GM12873 (cell line): ENCODE measurements around the gene OXA1L.

Source experiments
- TF ChIP-seq, protein P1 (sequence below): IDR thresholded peaks from 2 replicates; pipeline ENCODE4 v1.5.1; 2012; ENCODE audit warnings: low read depth, mild to moderate bottlenecking, moderate library complexity, low read length, control low read depth; ENCODE audit not compliant: insufficient read depth; ENCODE audit errors: missing control alignments

Gene OXA1L

DNA sequence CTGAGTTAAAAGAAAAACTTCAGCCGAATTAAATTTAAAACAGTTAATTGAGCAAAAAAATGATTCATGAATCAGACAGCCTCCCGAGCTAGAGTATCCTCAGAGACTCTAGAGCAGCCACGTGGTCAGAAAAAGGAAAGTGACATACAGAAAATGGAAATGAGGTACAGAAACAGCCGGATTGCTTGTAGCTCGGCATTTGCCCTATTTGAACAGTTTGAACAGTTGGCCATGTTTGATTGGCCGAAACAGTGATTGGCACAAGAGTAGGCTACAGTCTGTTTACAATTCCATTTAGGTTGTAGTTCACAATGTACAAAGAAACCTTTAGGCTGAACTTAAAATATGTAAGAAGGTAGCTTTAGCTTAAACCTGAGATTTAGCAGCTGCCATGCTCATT lies 12.9 kb upstream of the OXA1L start:
- TF ChIP-seq, protein P1, sequence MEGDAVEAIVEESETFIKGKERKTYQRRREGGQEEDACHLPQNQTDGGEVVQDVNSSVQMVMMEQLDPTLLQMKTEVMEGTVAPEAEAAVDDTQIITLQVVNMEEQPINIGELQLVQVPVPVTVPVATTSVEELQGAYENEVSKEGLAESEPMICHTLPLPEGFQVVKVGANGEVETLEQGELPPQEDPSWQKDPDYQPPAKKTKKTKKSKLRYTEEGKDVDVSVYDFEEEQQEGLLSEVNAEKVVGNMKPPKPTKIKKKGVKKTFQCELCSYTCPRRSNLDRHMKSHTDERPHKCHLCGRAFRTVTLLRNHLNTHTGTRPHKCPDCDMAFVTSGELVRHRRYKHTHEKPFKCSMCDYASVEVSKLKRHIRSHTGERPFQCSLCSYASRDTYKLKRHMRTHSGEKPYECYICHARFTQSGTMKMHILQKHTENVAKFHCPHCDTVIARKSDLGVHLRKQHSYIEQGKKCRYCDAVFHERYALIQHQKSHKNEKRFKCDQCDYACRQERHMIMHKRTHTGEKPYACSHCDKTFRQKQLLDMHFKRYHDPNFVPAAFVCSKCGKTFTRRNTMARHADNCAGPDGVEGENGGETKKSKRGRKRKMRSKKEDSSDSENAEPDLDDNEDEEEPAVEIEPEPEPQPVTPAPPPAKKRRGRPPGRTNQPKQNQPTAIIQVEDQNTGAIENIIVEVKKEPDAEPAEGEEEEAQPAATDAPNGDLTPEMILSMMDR: no peak

DNA sequence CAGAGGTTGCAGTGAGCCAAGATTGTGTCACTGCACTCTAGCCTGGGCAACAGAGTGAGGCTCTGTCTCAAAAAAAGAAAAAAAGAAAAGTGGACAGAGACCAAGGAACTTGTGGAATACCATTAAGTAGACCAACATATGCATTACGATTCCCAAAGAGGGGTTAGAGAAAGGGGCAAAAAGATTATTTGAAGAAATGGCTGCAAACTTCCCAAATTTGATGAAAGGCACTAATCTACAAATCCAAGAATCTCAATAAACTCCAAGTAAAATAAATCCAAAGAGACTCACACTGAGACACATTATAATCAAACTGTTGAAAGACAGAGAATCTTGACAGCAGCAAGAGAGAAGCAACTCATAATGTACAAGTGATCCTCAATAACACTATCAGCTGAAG lies 4.8 kb upstream of the OXA1L start:
- TF ChIP-seq, protein P1: no peak

DNA sequence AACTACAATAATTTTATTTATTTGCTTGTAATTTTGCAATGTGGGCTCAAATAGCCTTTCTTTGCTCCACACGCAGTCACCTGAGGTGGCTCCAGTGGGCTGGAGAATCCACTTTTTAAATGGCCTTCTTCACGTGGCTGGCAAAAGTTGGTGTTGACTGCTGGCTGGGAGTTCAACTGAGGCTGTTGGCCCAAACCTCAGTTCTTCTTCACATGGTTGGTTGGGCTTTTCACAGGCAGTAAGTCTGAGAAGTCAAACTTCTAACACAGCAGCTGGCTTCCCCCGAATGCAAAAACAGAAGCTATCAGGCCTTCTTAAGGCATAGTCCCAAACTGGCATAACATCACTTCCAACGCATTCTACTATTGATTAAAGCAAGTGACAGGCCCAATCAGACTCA lies 2.1 kb upstream of the OXA1L start:
- TF ChIP-seq, protein P1: no peak

DNA sequence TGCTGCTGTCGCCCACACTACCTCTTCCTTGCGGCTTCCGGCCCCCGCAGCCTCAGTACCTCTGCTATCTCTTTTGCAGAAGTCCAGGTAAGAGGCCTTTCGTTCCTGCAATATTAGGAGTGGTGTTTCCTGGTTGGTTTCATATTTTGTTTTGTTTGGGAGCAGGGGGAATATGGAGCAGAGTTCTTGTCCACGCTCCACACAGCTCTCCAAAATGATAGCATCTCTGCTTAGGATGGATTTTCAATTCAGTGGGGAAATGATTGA lies 768 bp downstream of the OXA1L start:
- TF ChIP-seq, protein P1: no peak

DNA sequence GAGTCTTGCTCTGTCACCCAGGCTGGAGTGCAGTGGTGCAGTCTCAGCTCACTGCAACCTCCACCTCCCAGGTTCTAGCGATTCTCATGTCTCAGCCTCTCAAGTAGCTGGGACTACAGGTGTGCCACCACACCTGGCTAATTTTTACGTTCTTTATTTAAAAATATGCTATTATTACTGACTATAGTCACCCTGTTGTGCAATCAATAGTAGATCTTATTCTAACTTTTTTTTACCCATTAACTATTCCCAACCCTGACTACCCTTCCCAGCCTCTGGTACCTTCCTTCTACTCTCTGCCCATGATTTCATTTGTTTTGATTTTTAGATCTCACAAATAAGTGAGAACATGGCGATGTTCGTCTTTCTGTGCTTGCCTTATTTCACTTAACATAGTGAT lies 2.5 kb downstream of the OXA1L start:
- TF ChIP-seq, protein P1: no peak

DNA sequence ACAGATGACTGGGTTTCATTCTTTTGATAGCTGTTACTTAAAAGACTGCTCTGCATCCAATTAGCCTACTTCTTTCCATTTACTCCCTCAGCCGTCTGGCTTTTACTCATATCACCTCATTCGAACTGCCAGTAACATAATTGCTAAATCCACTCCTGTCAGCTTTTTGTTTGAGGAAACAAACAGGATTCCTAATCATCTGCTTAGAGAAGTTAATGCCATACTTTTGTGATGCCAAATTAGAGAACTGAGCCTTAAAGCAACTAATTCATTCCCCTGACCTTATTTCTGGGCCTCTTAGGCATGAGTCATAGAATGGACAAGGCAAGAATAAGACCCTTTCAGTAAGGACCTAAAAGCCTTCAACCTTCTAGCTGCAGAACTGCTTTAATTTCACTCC lies 2.9 kb downstream of the OXA1L start:
- TF ChIP-seq, protein P1: no peak

DNA sequence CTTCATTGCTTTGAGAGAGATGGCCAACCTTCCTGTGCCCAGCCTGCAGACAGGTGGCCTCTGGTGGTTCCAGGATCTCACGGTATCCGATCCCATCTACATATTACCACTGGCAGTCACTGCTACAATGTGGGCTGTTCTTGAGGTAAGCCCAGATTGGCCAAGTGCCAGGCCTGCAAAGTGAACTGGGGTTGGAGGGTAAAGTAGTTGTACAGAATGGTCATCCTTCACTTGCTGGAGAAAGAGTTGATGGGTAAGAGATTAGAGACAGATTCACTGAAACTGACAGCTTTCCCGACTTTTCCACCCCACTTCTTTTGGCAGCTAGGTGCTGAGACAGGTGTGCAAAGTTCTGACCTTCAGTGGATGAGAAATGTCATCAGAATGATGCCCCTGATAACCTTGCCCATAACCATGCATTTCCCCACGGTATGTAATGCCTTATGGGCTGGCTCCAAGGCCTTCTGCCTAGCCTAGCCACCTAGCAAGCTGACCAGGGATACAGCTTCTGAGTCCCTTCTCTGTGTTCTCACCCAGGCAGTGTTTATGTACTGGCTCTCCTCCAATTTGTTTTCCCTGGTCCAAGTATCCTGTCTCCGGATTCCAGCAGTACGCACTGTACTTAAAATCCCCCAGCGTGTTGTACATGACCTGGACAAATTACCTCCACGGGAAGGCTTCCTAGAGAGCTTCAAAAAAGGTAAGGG lies 4.1 kb downstream of the OXA1L start:
- TF ChIP-seq, protein P1: no peak
